Neuronal stem cell (in vitro differentiated cells): ENCODE measurements around the gene ACTR8.

Experiments used
- DNase-seq: peaks from one replicate; pipeline ENCODE4 v3.0.0-alpha.2; 2013; ENCODE audit warnings: low spot score
- H2AFZ ChIP-seq: one replicate; pipeline ENCODE4 v1.6.1; 2013; ENCODE audit warnings: mild to moderate bottlenecking, low read length, inconsistent platforms
- H2AK5ac ChIP-seq: 2 replicates; pipeline ENCODE4 v1.6.1; 2013; ENCODE audit warnings: low read depth, mild to moderate bottlenecking, inconsistent platforms, low read length, moderate library complexity, mixed read lengths
- H2BK120ac ChIP-seq: 2 replicates; pipeline ENCODE4 v1.6.1; 2013; ENCODE audit warnings: low read depth, mild to moderate bottlenecking, inconsistent platforms, low read length, moderate library complexity, mixed read lengths
- H2BK12ac ChIP-seq: one replicate; pipeline ENCODE4 v1.6.1; 2013; ENCODE audit warnings: low read length, inconsistent platforms
- H2BK15ac ChIP-seq: 2 replicates; pipeline ENCODE4 v1.6.1; 2013; ENCODE audit warnings: mild to moderate bottlenecking, low read length, inconsistent platforms, mixed read lengths
- H2BK5ac ChIP-seq: one replicate; pipeline ENCODE4 v1.6.1; 2013; ENCODE audit warnings: inconsistent platforms, mild to moderate bottlenecking, low read length, moderate library complexity
- H3K14ac ChIP-seq: one replicate; pipeline ENCODE4 v1.6.1; 2013; ENCODE audit warnings: low read length, inconsistent platforms
- H3K18ac ChIP-seq: 2 replicates; pipeline ENCODE4 v1.6.1; 2013; ENCODE audit warnings: low read length, inconsistent platforms
- H3K23ac ChIP-seq: 2 replicates; pipeline ENCODE4 v1.6.1; 2013; ENCODE audit warnings: low read depth, mild to moderate bottlenecking, mixed read lengths, low read length, inconsistent platforms; ENCODE audit not compliant: poor library complexity
- H3K27ac ChIP-seq: replicated peaks from 3 replicates; pipeline ENCODE4 v1.5.1; 2013; ENCODE audit warnings: low read length, inconsistent platforms
- H3K27me3 ChIP-seq, 3 experiments: 2 replicates each; pipeline ENCODE4 v1.6.1; 2013; ENCODE audit warnings: low read length in 3 of 3, mild to moderate bottlenecking in 2 of 3, inconsistent platforms in 1 of 3, low read depth in 1 of 3, mixed read lengths in 1 of 3, moderate library complexity in 1 of 3; ENCODE audit not compliant: control insufficient read depth in 3 of 3, insufficient read depth in 3 of 3
- H3K36me3 ChIP-seq, 2 donors: replicated peaks in 1 of 2; 2 replicates each; pipeline ENCODE4 v1.6.1; 2013; ENCODE audit warnings: low read length in 2 of 2; ENCODE audit not compliant: control insufficient read depth in 2 of 2, insufficient read depth in 2 of 2
- H3K4ac ChIP-seq: 2 replicates; pipeline ENCODE4 v1.6.1; 2013; ENCODE audit warnings: inconsistent platforms, mild to moderate bottlenecking, low read length, moderate library complexity
- H3K4me1 ChIP-seq, 2 donors: 1 replicate in 1 of 2; 2 replicates in 1 of 2; pipeline ENCODE4 v1.6.1; 2013; ENCODE audit warnings: low read length in 2 of 2, low read depth in 1 of 2; ENCODE audit not compliant: control insufficient read depth in 2 of 2, insufficient read depth in 1 of 2
- H3K4me2 ChIP-seq: one replicate; pipeline ENCODE4 v1.6.1; 2013; ENCODE audit warnings: mild to moderate bottlenecking, low read length, inconsistent platforms; ENCODE audit not compliant: insufficient read depth, poor library complexity, severe bottlenecking
- H3K4me3 ChIP-seq, 2 donors: 2 replicates each; pipeline ENCODE4 v1.5.1; 2013; ENCODE audit warnings: low read length in 2 of 2, mild to moderate bottlenecking in 2 of 2, inconsistent platforms in 1 of 2, moderate library complexity in 1 of 2
- H3K79me1 ChIP-seq: one replicate; pipeline ENCODE4 v1.6.1; 2013; ENCODE audit warnings: low read depth, mild to moderate bottlenecking, inconsistent platforms, low read length, moderate library complexity
- H3K9ac ChIP-seq: one replicate; pipeline ENCODE4 v1.6.1; 2013; ENCODE audit warnings: mild to moderate bottlenecking, low read depth, low read length, inconsistent platforms; ENCODE audit not compliant: poor library complexity
- H3K9me3 ChIP-seq, 2 donors: replicated peaks in 1 of 2; 2 replicates each; pipeline versions ENCODE3 to v1.6.1; 2013; ENCODE audit warnings: low read length in 2 of 2, mild to moderate bottlenecking in 2 of 2, inconsistent platforms in 1 of 2, low read depth in 1 of 2, mixed read lengths in 1 of 2, moderate library complexity in 1 of 2; ENCODE audit not compliant: control insufficient read depth in 2 of 2, insufficient read depth in 1 of 2
- H4K8ac ChIP-seq: one replicate; pipeline ENCODE4 v1.6.1; 2013; ENCODE audit warnings: low read depth, mild to moderate bottlenecking, inconsistent platforms, low read length, moderate library complexity
- H4K91ac ChIP-seq: one replicate; pipeline ENCODE4 v1.6.1; 2013; ENCODE audit warnings: low read length, low read depth, mild to moderate bottlenecking, inconsistent platforms; ENCODE audit not compliant: poor library complexity
- WGBS, 2 donors: extraction: QIAGEN DNeasy Blood & Tissue Kit; methylation state at CpG; one replicate each; pipeline ENCODE4 v1.1.7; 2013; ENCODE audit warnings: missing lambda C conversion rate in 2 of 2, mixed read lengths in 1 of 2; ENCODE audit not compliant: insufficient read length in 2 of 2, insufficient replicate concordance in 1 of 2; ENCODE audit errors: extremely low coverage in 2 of 2; 5-methylcytosine and 5-hydroxymethylcytosine counted together

ACTR8 gene

DNA sequence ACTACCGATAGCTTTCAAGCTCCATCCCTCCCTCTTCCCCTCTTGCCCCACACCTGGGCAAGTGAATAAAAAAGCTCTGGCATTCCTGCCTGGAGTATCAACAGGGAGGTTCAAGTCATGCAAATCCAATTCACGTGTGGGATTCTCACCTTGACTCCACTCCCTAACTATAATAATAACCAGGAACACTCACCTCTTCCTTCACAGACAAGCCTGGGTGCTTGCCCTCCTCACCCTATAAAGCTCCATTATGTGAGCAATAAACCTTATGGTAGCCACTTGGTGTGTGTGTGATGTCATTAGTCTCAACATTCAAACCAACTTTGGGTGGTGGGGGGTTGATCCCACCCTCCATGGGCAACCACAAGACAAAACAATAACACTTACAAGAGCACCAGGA, 52.3 kb downstream of the ACTR8 start:
- Histone ChIP-seq H2AK5ac (no peak overlapping the region), H3K9ac (no peak overlapping the region), H3K23ac (no peak overlapping the region), H2BK5ac (no peak overlapping the region), H3K18ac (no peak overlapping the region), H2BK12ac (no peak overlapping the region), H2BK120ac (no peak overlapping the region), H3K9me3 (no peaks in the 10 kb centered on the region), H2AFZ (no peak overlapping the region), H3K14ac (no peak overlapping the region), H3K4me1 (no peaks in the 10 kb centered on the region), H3K27ac (no peak overlapping the region), H3K4ac (no peak overlapping the region), H3K4me2 (no peak overlapping the region), H3K27me3 (no peaks in the 10 kb centered on the region), H2BK15ac (no peak overlapping the region), H3K36me3 (no peaks in the 10 kb centered on the region), H4K8ac (no peak overlapping the region), H3K79me1 (peaks cover 2% of the 10 kb centered on the region), H3K4me3 (no peak overlapping the region), H4K91ac (no peak overlapping the region)
- DNase-seq, result no peak
- WGBS, 2 donors, result no CpG with 5 or more reads among the region's 2 CpGs

DNA sequence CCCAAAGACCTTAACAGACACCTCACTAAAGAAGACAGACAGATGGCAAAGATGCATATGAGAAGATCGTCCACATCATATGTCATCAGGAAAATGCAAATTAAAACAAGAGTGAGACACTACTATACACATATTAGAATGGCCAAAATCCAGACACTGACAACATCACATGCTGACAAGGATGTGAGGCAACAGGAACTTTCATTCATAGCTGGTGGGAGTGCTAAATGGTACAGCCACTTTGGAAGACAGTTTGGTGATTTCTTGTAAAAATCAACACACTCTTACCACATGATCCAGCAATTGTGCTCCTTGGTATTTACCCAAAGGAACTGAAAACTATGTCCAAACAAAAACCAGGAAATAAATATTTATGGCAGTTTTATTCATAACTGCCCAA, 53.4 kb downstream of the ACTR8 start:
- Histone ChIP-seq H3K4me2 (no peak overlapping the region), H4K8ac (no peak overlapping the region), H3K23ac (no peak overlapping the region), H4K91ac (no peak overlapping the region), H3K18ac (no peak overlapping the region), H3K4ac (no peak overlapping the region), H2BK5ac (no peak overlapping the region), H3K9ac (no peak overlapping the region), H3K9me3 (no peaks in the 10 kb centered on the region), H3K27me3 (no peaks in the 10 kb centered on the region), H3K27ac (no peak overlapping the region), H2AFZ (no peak overlapping the region), H2BK120ac (no peak overlapping the region), H3K4me3 (no peak overlapping the region), H2BK15ac (no peak overlapping the region), H3K4me1 (no peaks in the 10 kb centered on the region), H3K79me1 (peaks cover 4% of the 10 kb centered on the region), H2BK12ac (no peak overlapping the region), H3K36me3 (no peaks in the 10 kb centered on the region), H3K14ac (no peak overlapping the region), H2AK5ac (no peak overlapping the region)
- no CpG with 5 or more reads among the region's 1 CpG for WGBS, 2 donors
- no peak for DNase-seq

DNA sequence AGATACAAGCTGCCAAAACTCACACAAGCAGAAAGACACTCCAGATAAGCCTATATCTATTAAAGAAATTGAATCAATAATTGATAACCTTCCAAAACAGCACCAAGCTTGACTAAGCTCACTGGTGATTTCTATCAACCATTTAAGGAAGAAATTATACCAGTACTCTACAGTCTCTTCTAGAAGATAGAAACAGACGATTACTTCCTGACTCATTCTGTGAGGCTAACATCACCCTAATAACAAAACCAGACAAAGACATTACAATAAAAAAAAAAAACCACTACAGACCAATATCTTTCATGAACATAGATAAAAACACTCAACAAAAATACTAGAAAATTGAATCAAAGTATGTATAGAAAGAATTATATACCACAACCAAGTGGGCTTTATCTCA, 55.9 kb downstream of the ACTR8 start:
- no peak overlapping the region for H2BK5ac ChIP-seq
- no peak overlapping the region for H3K23ac ChIP-seq
- H2BK15ac ChIP-seq, result no peak overlapping the region
- H3K14ac ChIP-seq, result no peak overlapping the region
- no peak overlapping the region for H3K18ac ChIP-seq
- no peak overlapping the region for H3K4me2 ChIP-seq
- no peaks in the 10 kb centered on the region for H3K36me3 ChIP-seq
- no peak for DNase-seq
- H3K27me3 ChIP-seq, result no peaks in the 10 kb centered on the region
- H2BK120ac ChIP-seq, result no peak overlapping the region
- H3K9me3 ChIP-seq, result no peaks in the 10 kb centered on the region
- H3K4ac ChIP-seq, result no peak overlapping the region
- H3K79me1 ChIP-seq, result peaks cover 3% of the 10 kb centered on the region
- H2AK5ac ChIP-seq, result no peak overlapping the region
- no peaks in the 10 kb centered on the region for H3K4me1 ChIP-seq
- H2BK12ac ChIP-seq, result no peak overlapping the region
- no peak overlapping the region for H3K27ac ChIP-seq
- no peak overlapping the region for H3K9ac ChIP-seq
- WGBS, 2 donors, result no CpG with 5 or more reads among the region's 1 CpG
- H4K91ac ChIP-seq, result no peak overlapping the region
- no peak overlapping the region for H2AFZ ChIP-seq
- H3K4me3 ChIP-seq, result no peak overlapping the region
- no peak overlapping the region for H4K8ac ChIP-seq

DNA sequence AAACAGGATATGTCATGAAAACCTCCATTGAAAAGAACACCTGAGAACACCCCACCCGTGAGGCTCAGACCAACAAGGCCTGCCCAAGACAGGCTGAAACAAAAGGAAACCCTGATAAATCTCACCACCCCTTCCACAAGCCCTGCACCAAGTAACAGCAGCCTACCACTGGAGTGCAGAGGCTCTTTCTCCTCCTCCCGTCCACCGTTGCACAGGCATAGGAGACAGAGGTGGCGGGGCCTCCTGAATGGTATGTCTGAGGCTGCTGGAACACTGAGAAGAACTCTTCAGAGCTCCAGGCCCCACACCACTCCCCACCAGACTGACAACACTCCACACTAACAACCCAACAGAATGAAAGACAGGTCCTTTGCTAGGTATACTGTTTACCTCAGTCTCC, 57.2 kb downstream of the ACTR8 start:
- peaks cover 3 to 4% of the 10 kb centered on the region in 2 donors for H3K36me3 ChIP-seq
- no peak overlapping the region for H4K8ac ChIP-seq
- H3K4me2 ChIP-seq, result no peak overlapping the region
- H3K14ac ChIP-seq, result no peak overlapping the region
- no peak overlapping the region for H4K91ac ChIP-seq
- H3K9ac ChIP-seq, result no peak overlapping the region
- no peak overlapping the region for H2AFZ ChIP-seq
- H3K4me1 ChIP-seq, result no peaks in the 10 kb centered on the region
- H3K9me3 ChIP-seq, result no peaks in the 10 kb centered on the region
- no peak overlapping the region for H3K18ac ChIP-seq
- H2BK120ac ChIP-seq, result no peak overlapping the region
- H3K27me3 ChIP-seq, result no peaks in the 10 kb centered on the region
- H3K4me3 ChIP-seq, result no peak overlapping the region
- no peak overlapping the region for H2BK12ac ChIP-seq
- H3K27ac ChIP-seq, result no peak overlapping the region
- H3K4ac ChIP-seq, result no peak overlapping the region
- DNase-seq, result no peak
- no peak overlapping the region for H2BK5ac ChIP-seq
- H2AK5ac ChIP-seq, result no peak overlapping the region
- no peak overlapping the region for H2BK15ac ChIP-seq
- no peak overlapping the region for H3K23ac ChIP-seq
- WGBS, 2 donors, result no CpG with 5 or more reads among the region's 4 CpGs
- H3K79me1 ChIP-seq, result peaks cover 3% of the 10 kb centered on the region
